ENCODE data around the gene RASA2.

GRCh38 chr3:141646760-141647561, 160.1 kb downstream of the RASA2 start:
- TF ChIP-seq POLR2AphosphoS5 (IDR thresholded peaks at IDR 0.05; ENCODE audit: borderline replicate concordance, low read depth, low read length) (peak; percentile 73), EZH2 (IDR thresholded peaks at IDR 0.05) (no peak), FOXP2 (optimal IDR thresholded peaks at IDR 0.05; ENCODE audit: control extremely low read depth, extremely low read length, insufficient read depth) (no peak)

All from SK-N-MC (cell line).